ENCODE results near the gene TEN1.

Gene TEN1

GRCh38 chr17:76027159-76027839 lies 48.3 kb downstream of the TEN1 start, which contains the start of gene EVPL:
Gene EVPL (minus strand): TSS chr17:76027306. CDS start chr17:76027198, 108 bp downstream.
- no peak for TF ChIP-seq CTCF (IDR thresholded peaks at IDR 0.05; ENCODE audit: borderline replicate concordance, insufficient read depth, low read depth, low read length)
- H3K4me3 ChIP-seq (ENCODE audit: low read depth, low read length) = no peak within 1 kb of the TSS

- no peak overlapping the region for H3K4me3 ChIP-seq (ENCODE audit: low read depth, low read length)
- TF ChIP-seq CTCF (IDR thresholded peaks at IDR 0.05; ENCODE audit: borderline replicate concordance, insufficient read depth, low read depth, low read length) = no peak
Observed at GRCh38 chr17:76032073-76032779, 53.2 kb downstream of the TEN1 start.

- TF ChIP-seq CTCF (IDR thresholded peaks at IDR 0.05; ENCODE audit: borderline replicate concordance, insufficient read depth, low read depth, low read length) = no peak
- H3K4me3 ChIP-seq (ENCODE audit: low read depth, low read length) = no peak overlapping the region
Observed at GRCh38 chr17:76032780-76033108, 53.7 kb downstream of the TEN1 start.

- H3K4me3 ChIP-seq (ENCODE audit: low read depth, low read length) = no peak overlapping the region
- TF ChIP-seq CTCF (IDR thresholded peaks at IDR 0.05; ENCODE audit: borderline replicate concordance, insufficient read depth, low read depth, low read length) = no peak
Observed at GRCh38 chr17:76033139-76033538, 54.1 kb downstream of the TEN1 start.

GRCh38 chr17:76034428-76035350 lies 55.6 kb downstream of the TEN1 start:
- no peak for TF ChIP-seq CTCF (IDR thresholded peaks at IDR 0.05; ENCODE audit: borderline replicate concordance, insufficient read depth, low read depth, low read length)
- no peak overlapping the region for H3K4me3 ChIP-seq (ENCODE audit: low read depth, low read length)

- no peak overlapping the region for H3K4me3 ChIP-seq (ENCODE audit: low read depth, low read length)
- no peak for TF ChIP-seq CTCF (IDR thresholded peaks at IDR 0.05; ENCODE audit: borderline replicate concordance, insufficient read depth, low read depth, low read length)
Observed at GRCh38 chr17:76036497-76037261, 57.6 kb downstream of the TEN1 start.

Measured in GM12875 (cell line).